WI38 (cell line): ENCODE data around the gene KIF5C.

ENCODE experiments used
- H3K4me3 ChIP-seq: 2 replicates; pipeline ENCODE4 v1.5.1; 2011; ENCODE audit warnings: low read depth, mild to moderate bottlenecking, control low read depth, low read length
- TF ChIP-seq, protein P1 (sequence below): IDR thresholded peaks from 2 replicates; pipeline ENCODE4 v1.5.1; 2012; ENCODE audit warnings: low read depth, mild to moderate bottlenecking, control low read depth, low read length

KIF5C gene

DNA sequence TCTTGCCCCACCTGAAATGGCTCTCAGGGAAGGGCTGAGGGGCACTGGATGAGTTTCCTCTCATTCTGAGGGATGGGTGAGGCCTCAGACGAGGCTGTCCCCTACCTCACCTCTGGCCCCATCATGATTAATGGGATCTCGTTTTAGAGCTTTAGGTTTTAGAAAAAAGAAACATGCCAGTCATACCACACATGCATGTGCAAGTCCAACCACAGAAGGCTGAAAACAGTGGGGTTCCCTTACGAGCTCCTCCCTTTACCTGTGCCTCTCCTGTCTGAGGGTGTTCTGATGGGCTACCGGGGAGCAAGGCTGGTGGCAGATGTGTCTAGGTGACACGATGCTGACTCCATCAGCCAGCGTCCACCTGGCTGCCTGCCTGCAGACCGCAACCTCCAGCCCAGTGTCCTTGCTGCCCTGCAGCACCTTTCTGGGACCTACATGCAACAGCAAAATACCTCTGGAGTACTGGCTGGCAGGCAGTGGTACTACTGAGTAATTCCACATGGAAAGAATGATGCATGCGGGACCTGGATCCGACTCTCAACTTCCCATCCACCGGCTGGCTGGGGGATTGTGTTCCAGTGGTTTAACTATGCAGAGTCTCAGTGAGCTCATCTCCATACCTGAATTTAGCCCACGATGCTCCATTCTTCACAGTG lies 154.4 kb downstream of the KIF5C start:
- H3K4me3 ChIP-seq: no peak overlapping the region

GRCh38 chr2:149031396-149031795 lies 156.4 kb downstream of the KIF5C start:
- H3K4me3 ChIP-seq: no peak overlapping the region
- TF ChIP-seq, protein P1, sequence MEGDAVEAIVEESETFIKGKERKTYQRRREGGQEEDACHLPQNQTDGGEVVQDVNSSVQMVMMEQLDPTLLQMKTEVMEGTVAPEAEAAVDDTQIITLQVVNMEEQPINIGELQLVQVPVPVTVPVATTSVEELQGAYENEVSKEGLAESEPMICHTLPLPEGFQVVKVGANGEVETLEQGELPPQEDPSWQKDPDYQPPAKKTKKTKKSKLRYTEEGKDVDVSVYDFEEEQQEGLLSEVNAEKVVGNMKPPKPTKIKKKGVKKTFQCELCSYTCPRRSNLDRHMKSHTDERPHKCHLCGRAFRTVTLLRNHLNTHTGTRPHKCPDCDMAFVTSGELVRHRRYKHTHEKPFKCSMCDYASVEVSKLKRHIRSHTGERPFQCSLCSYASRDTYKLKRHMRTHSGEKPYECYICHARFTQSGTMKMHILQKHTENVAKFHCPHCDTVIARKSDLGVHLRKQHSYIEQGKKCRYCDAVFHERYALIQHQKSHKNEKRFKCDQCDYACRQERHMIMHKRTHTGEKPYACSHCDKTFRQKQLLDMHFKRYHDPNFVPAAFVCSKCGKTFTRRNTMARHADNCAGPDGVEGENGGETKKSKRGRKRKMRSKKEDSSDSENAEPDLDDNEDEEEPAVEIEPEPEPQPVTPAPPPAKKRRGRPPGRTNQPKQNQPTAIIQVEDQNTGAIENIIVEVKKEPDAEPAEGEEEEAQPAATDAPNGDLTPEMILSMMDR: no peak

More for the DNA sequence above, 154.4 kb downstream of the KIF5C start:
- TF ChIP-seq, protein P1: no peak

GRCh38 chr2:149033716-149034115 lies 158.7 kb downstream of the KIF5C start:
- H3K4me3 ChIP-seq: no peak overlapping the region
- TF ChIP-seq, protein P1: no peak

DNA sequence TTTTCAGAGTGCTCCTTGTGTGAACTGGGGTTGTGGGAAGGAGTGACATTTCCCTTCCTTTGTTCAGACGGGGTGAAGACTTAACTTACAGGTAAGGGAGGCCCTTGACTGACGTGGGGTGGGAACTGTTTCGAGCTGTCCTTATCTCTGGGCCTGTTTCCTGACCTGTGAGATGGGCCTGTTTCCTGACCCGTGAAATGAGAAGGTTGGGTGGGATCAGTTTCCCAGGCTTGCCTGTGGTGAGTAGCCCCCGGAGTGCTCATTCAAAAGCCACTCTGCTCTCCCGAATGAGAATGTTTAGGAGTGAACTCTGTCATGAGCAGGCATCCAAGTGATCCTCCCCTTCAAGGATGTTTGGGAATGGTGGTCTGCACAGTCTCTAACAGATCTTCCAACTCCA lies 159.4 kb downstream of the KIF5C start:
- H3K4me3 ChIP-seq: no peak overlapping the region

GRCh38 chr2:149036507-149037293 lies 161.7 kb downstream of the KIF5C start:
- TF ChIP-seq, protein P1: no peak
- H3K4me3 ChIP-seq: no peak overlapping the region

More for the DNA sequence above, 159.4 kb downstream of the KIF5C start:
- TF ChIP-seq, protein P1: no peak

DNA sequence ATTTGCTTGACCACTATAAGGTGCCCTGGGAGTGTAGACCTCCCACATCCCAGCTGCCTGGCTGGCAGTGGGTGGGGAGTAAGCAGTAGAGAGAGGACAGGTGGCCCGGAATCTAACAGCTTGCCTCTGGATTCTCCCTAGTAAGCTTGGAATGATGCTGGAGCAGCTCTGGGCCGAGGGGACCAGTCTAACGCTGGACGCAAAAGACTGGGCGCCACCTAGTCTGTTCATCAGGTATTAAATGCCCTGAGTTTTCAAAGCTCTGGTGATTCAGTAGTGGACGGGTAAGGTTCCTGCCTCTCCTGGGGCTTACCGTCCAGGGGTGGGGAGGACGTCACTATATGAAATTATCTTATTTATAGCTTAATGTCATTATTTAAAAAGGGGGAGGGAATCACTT lies 162.8 kb downstream of the KIF5C start:
- no peak overlapping the region for H3K4me3 ChIP-seq
- TF ChIP-seq, protein P1: no peak
